ENCODE measurements around the gene ITGA1.

Gene ITGA1

DNA sequence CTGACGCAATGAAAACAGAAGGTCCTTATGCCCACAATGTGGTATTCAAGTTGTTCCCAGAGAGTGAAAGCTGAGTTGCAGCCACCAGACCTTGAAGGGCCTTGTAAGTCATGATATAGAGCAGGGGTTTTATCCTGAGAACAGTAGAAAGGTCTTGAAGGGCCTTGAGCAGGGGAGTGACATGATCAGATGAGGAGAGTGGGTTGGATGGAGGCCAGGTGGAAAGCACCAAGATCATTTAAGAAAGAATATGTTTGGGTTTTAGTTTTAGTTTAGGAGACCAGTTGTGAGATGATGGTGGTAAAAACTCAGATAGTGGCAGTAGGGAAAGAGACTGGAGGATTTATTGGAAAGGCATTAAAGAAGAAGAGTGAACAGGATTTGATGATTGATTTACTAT lies 207.4 kb downstream of the ITGA1 start:
- no peak for TF ChIP-seq ARNTL (CRISPR knock-in tag; IDR thresholded peaks at IDR 0.05; ENCODE audit: borderline replicate concordance, low read depth)
- no peak for TF ChIP-seq RARB (CRISPR knock-in tag; IDR thresholded peaks at IDR 0.05)
- no peak for TF ChIP-seq ESRRG (CRISPR knock-in tag; IDR thresholded peaks at IDR 0.05)
- no peak for TF ChIP-seq BACH2 (CRISPR knock-in tag; IDR thresholded peaks at IDR 0.05; ENCODE audit: borderline replicate concordance)
- no peak for TF ChIP-seq ISL1 (CRISPR knock-in tag; IDR thresholded peaks at IDR 0.05)
- no peak for TF ChIP-seq ZNF70 (CRISPR knock-in tag; IDR thresholded peaks at IDR 0.05)
- no peak for TF ChIP-seq ZFP30 (CRISPR knock-in tag; IDR thresholded peaks at IDR 0.05)
- TF ChIP-seq TOX (CRISPR knock-in tag; IDR thresholded peaks at IDR 0.05; ENCODE audit: borderline replicate concordance) = no peak
- TF ChIP-seq, protein P1, sequence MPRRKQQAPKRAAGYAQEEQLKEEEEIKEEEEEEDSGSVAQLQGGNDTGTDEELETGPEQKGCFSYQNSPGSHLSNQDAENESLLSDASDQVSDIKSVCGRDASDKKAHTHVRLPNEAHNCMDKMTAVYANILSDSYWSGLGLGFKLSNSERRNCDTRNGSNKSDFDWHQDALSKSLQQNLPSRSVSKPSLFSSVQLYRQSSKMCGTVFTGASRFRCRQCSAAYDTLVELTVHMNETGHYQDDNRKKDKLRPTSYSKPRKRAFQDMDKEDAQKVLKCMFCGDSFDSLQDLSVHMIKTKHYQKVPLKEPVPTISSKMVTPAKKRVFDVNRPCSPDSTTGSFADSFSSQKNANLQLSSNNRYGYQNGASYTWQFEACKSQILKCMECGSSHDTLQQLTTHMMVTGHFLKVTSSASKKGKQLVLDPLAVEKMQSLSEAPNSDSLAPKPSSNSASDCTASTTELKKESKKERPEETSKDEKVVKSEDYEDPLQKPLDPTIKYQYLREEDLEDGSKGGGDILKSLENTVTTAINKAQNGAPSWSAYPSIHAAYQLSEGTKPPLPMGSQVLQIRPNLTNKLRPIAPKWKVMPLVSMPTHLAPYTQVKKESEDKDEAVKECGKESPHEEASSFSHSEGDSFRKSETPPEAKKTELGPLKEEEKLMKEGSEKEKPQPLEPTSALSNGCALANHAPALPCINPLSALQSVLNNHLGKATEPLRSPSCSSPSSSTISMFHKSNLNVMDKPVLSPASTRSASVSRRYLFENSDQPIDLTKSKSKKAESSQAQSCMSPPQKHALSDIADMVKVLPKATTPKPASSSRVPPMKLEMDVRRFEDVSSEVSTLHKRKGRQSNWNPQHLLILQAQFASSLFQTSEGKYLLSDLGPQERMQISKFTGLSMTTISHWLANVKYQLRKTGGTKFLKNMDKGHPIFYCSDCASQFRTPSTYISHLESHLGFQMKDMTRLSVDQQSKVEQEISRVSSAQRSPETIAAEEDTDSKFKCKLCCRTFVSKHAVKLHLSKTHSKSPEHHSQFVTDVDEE (CRISPR knock-in tag; IDR thresholded peaks at IDR 0.05) = no peak
- TF ChIP-seq, protein P2, sequence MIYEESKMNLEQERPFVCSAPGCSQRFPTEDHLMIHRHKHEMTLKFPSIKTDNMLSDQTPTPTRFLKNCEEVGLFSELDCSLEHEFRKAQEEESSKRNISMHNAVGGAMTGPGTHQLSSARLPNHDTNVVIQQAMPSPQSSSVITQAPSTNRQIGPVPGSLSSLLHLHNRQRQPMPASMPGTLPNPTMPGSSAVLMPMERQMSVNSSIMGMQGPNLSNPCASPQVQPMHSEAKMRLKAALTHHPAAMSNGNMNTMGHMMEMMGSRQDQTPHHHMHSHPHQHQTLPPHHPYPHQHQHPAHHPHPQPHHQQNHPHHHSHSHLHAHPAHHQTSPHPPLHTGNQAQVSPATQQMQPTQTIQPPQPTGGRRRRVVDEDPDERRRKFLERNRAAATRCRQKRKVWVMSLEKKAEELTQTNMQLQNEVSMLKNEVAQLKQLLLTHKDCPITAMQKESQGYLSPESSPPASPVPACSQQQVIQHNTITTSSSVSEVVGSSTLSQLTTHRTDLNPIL (CRISPR knock-in tag; IDR thresholded peaks at IDR 0.05; ENCODE audit: low read depth) = no peak
- TF ChIP-seq ZNF565 (CRISPR knock-in tag; conservative IDR thresholded peaks at IDR 0.05; ENCODE audit: low read depth) = no peak
- no peak for TF ChIP-seq CSDC2 (CRISPR knock-in tag; IDR thresholded peaks at IDR 0.05)
- no peak for TF ChIP-seq ZC3H10 (CRISPR knock-in tag; IDR thresholded peaks at IDR 0.05)
- no peak for TF ChIP-seq ZNF8 (CRISPR knock-in tag; IDR thresholded peaks at IDR 0.05)
- TF ChIP-seq SNAI2 (CRISPR knock-in tag; IDR thresholded peaks at IDR 0.05) = no peak
- TF ChIP-seq GLIS3 (CRISPR knock-in tag; IDR thresholded peaks at IDR 0.05) = no peak
- TF ChIP-seq, protein P3, sequence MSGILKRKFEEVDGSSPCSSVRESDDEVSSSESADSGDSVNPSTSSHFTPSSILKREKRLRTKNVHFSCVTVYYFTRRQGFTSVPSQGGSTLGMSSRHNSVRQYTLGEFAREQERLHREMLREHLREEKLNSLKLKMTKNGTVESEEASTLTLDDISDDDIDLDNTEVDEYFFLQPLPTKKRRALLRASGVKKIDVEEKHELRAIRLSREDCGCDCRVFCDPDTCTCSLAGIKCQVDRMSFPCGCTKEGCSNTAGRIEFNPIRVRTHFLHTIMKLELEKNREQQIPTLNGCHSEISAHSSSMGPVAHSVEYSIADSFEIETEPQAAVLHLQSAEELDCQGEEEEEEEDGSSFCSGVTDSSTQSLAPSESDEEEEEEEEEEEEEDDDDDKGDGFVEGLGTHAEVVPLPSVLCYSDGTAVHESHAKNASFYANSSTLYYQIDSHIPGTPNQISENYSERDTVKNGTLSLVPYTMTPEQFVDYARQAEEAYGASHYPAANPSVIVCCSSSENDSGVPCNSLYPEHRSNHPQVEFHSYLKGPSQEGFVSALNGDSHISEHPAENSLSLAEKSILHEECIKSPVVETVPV (CRISPR knock-in tag; IDR thresholded peaks at IDR 0.05) = no peak
- TF ChIP-seq, protein P4, sequence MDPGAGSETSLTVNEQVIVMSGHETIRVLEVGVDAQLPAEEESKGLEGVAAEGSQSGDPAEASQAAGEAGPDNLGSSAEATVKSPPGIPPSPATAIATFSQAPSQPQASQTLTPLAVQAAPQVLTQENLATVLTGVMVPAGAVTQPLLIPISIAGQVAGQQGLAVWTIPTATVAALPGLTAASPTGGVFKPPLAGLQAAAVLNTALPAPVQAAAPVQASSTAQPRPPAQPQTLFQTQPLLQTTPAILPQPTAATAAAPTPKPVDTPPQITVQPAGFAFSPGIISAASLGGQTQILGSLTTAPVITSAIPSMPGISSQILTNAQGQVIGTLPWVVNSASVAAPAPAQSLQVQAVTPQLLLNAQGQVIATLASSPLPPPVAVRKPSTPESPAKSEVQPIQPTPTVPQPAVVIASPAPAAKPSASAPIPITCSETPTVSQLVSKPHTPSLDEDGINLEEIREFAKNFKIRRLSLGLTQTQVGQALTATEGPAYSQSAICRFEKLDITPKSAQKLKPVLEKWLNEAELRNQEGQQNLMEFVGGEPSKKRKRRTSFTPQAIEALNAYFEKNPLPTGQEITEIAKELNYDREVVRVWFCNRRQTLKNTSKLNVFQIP (CRISPR knock-in tag; IDR thresholded peaks at IDR 0.05; ENCODE audit: borderline replicate concordance, low read depth) = no peak
- no peak for ATAC-seq

DNA sequence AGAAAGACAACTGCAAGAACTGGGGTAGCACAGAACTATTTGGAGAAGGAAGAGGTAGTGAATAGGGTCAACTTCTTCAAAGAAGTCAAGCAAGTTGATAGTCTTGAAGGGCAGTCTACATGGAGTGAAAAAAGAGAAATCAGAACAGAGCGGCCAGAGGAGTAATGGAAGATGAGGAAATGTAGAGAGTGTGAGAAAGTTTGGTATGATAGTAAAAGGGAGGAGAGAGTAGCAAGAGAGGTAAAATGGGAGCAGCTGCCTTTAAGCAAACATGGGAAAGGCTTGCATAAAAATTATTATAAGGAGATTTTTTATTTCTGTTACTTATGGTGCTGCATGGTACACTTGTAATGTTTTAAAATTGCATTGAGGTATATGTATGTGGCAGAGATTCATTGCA lies 208.2 kb downstream of the ITGA1 start:
- no peak for ATAC-seq
- TF ChIP-seq PPARA (CRISPR knock-in tag; IDR thresholded peaks at IDR 0.05; ENCODE audit: borderline replicate concordance) (no peak), TOX (CRISPR knock-in tag; IDR thresholded peaks at IDR 0.05; ENCODE audit: borderline replicate concordance) (no peak), ISL1 (CRISPR knock-in tag; IDR thresholded peaks at IDR 0.05) (no peak), ESRRG (CRISPR knock-in tag; IDR thresholded peaks at IDR 0.05) (no peak), ZNF8 (CRISPR knock-in tag; IDR thresholded peaks at IDR 0.05) (no peak), ZFP3 (CRISPR knock-in tag; IDR thresholded peaks at IDR 0.05) (no peak), TCF4 (CRISPR knock-in tag; IDR thresholded peaks at IDR 0.05; ENCODE audit: borderline replicate concordance) (no peak), ZFP30 (CRISPR knock-in tag; IDR thresholded peaks at IDR 0.05) (no peak), ZC3H10 (CRISPR knock-in tag; IDR thresholded peaks at IDR 0.05) (no peak), ZNF70 (CRISPR knock-in tag; IDR thresholded peaks at IDR 0.05) (no peak), ARNTL (CRISPR knock-in tag; IDR thresholded peaks at IDR 0.05; ENCODE audit: borderline replicate concordance, low read depth) (no peak)
- TF ChIP-seq, protein P2 (CRISPR knock-in tag; IDR thresholded peaks at IDR 0.05; ENCODE audit: low read depth) = no peak
- TF ChIP-seq, protein P3 (CRISPR knock-in tag; IDR thresholded peaks at IDR 0.05) = no peak
- TF ChIP-seq, protein P1 (CRISPR knock-in tag; IDR thresholded peaks at IDR 0.05) = no peak
- TF ChIP-seq, protein P4 (CRISPR knock-in tag; IDR thresholded peaks at IDR 0.05; ENCODE audit: borderline replicate concordance, low read depth) = no peak
- TF ChIP-seq, protein P5, sequence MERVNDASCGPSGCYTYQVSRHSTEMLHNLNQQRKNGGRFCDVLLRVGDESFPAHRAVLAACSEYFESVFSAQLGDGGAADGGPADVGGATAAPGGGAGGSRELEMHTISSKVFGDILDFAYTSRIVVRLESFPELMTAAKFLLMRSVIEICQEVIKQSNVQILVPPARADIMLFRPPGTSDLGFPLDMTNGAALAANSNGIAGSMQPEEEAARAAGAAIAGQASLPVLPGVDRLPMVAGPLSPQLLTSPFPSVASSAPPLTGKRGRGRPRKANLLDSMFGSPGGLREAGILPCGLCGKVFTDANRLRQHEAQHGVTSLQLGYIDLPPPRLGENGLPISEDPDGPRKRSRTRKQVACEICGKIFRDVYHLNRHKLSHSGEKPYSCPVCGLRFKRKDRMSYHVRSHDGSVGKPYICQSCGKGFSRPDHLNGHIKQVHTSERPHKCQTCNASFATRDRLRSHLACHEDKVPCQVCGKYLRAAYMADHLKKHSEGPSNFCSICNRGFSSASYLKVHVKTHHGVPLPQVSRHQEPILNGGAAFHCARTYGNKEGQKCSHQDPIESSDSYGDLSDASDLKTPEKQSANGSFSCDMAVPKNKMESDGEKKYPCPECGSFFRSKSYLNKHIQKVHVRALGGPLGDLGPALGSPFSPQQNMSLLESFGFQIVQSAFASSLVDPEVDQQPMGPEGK (CRISPR knock-in tag; IDR thresholded peaks at IDR 0.05; ENCODE audit: borderline replicate concordance) = no peak

All from SK-N-SH treated with all-trans-retinoic acid at 6 μM for 48 hours (cell line).